Smooth muscle cell (in vitro differentiated cells): Measurements from ENCODE around the gene TDRD9. TPM values are rescaled to one million over a fixed set of nuclear protein-coding genes. Genes with fewer than 3 reads are reported as not detected.

Experiments
- DNase-seq: peaks from one replicate; lab custom pipeline; 2025; ENCODE audit not compliant: unreplicated experiment; lab: John Stamatoyannopoulos, UW
- H2AFZ ChIP-seq: fragments of 200-600 bp; sonication (generic); 2 replicates; pipeline ENCODE4 v1.6.0; 2016; ENCODE audit warnings: antibody characterized with exemption, low read depth, mild to moderate bottlenecking
- H3F3A ChIP-seq: fragments of 200-600 bp; sonication (generic); 2 replicates; pipeline ENCODE4 v1.6.0; 2017; ENCODE audit warnings: antibody characterized with exemption, low read depth
- H3K27ac ChIP-seq: fragments of 200-600 bp; sonication (generic); 2 replicates; pipeline ENCODE4 v1.5.1; 2016; ENCODE audit warnings: low read depth, mild to moderate bottlenecking
- H3K27me3 ChIP-seq: fragments of 200-600 bp; sonication (generic); 2 replicates; pipeline ENCODE4 v1.6.1; 2016; ENCODE audit warnings: low read depth, mild to moderate bottlenecking
- H3K36me3 ChIP-seq: fragments of 200-600 bp; sonication (generic); 2 replicates; pipeline ENCODE4 v1.5.1; 2016; ENCODE audit warnings: low read depth
- H3K4me1 ChIP-seq: fragments of 200-600 bp; sonication (generic); 2 replicates; pipeline ENCODE4 v1.5.1; 2016; ENCODE audit warnings: low read depth
- H3K4me2 ChIP-seq: fragments of 200-600 bp; sonication (generic); 2 replicates; pipeline ENCODE4 v1.6.0; 2016; ENCODE audit warnings: mild to moderate bottlenecking
- H3K4me3 ChIP-seq: fragments of 200-600 bp; sonication (generic); 2 replicates; pipeline ENCODE4 v1.5.1; 2016; ENCODE audit warnings: mild to moderate bottlenecking
- H3K79me2 ChIP-seq: fragments of 200-600 bp; sonication (generic); 2 replicates; pipeline ENCODE4 v1.6.0; 2016; ENCODE audit warnings: low read depth, mild to moderate bottlenecking
- H3K9ac ChIP-seq: fragments of 200-600 bp; sonication (generic); 2 replicates; pipeline ENCODE4 v1.6.0; 2016; ENCODE audit warnings: low read depth
- H3K9me3 ChIP-seq: fragments of 200-600 bp; sonication (generic); replicated peaks from 2 replicates; pipeline ENCODE4 v1.5.1; 2016; ENCODE audit warnings: low read depth
- H4K20me1 ChIP-seq: fragments of 200-600 bp; sonication (generic); 2 replicates; pipeline ENCODE4 v1.6.0; 2016; ENCODE audit warnings: low read depth
- WGBS: methylation state at CpG from one replicate; pipeline ENCODE4 v1.1.7; 2016; ENCODE audit warnings: low lambda C conversion rate; 5-methylcytosine and 5-hydroxymethylcytosine counted together
- polyA plus RNA-seq: library from polyadenylated mRNA; unstranded; fragments of >200 nt; fragmentation: Nextera tagmentation; extraction: Ambion mirVana; gene quantifications from 2 replicates; pipeline ENCODE4 v1.2.1, GENCODE V29; 2016
- total RNA-seq: library from RNA; depleted of rRNA; stranded (reverse); fragments of >200 nt; gene quantifications from 2 replicates; pipeline ENCODE4 v1.2.3, GENCODE V29; 2014
- TF ChIP-seq, protein P1 (sequence below): fragments of 200-600 bp; sonication (generic); IDR thresholded peaks from 2 replicates; pipeline ENCODE4 v1.5.1; 2017; ENCODE audit warnings: borderline replicate concordance, mild to moderate bottlenecking, antibody characterized with exemption; ENCODE audit not compliant: insufficient read depth, poor library complexity, severe bottlenecking

TDRD9 gene
- total and polyA plus RNA-seq, 2 experiments from 2014 or later = 1.0 TPM; not detected in 1

DNA sequence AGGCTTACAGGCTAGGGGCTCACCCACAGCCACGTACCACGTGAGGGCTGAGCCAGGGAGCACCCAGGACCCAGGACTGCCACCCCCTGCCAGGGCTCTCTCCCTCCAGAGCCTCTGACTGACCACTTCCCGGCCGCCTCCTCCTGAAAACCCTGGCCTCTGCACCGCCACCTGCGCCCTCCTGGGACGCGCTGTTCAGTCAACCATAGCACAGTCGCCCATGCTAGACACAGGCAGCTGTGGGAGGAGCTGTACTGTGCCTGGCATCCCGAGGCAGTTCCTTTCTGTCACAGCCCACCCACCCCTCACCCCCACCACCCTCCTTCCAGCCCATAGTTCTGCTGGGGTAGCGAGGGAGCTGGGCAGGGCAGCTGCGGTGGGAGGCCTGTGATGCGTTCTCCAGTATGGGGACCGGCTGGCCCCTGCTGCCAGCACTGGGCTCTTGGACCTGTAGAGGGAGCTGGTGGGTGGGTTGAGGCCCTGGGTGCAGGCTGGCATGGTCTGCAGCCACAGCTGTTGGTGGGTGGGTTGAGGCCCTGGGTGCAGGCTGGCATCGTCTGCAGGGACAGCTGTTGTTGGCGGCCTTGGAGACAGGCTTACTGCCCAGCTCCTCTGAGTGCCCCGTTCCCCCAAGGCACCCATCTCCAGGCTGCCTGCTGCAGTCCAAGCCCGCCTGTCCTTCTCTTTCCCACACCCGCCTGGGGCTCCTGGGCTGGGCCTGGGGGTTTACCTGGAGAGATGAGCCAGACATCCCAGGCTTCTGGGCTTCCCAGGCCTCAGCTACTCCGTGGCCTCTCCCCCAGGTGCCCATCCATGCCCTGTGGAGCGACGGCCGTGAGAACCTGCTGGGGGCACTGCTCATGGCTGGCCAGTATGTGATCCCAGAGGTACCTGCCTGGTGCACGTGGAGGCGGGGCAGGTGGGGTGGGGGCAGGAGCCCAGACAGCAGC, 168.8 kb downstream of the TDRD9 start:
- Histone ChIP-seq H3K79me2 (no peaks in the 10 kb centered on the region), H3K27ac (no peak overlapping the region), H2AFZ (no peak overlapping the region), H3K4me1 (no peaks in the 10 kb centered on the region), H3K4me3 (no peak overlapping the region), H3K9ac (no peak overlapping the region), H3K27me3 (no peaks in the 10 kb centered on the region), H3K4me2 (no peak overlapping the region), H4K20me1 (no peaks in the 10 kb centered on the region), H3K9me3 (no peaks in the 10 kb centered on the region), H3K36me3 (no peaks in the 10 kb centered on the region), H3F3A (no peaks in the 10 kb centered on the region)
- no peak for DNase-seq
- WGBS = 82% methylated on average over 22 of the region's 25 CpGs
- TF ChIP-seq, protein P1, sequence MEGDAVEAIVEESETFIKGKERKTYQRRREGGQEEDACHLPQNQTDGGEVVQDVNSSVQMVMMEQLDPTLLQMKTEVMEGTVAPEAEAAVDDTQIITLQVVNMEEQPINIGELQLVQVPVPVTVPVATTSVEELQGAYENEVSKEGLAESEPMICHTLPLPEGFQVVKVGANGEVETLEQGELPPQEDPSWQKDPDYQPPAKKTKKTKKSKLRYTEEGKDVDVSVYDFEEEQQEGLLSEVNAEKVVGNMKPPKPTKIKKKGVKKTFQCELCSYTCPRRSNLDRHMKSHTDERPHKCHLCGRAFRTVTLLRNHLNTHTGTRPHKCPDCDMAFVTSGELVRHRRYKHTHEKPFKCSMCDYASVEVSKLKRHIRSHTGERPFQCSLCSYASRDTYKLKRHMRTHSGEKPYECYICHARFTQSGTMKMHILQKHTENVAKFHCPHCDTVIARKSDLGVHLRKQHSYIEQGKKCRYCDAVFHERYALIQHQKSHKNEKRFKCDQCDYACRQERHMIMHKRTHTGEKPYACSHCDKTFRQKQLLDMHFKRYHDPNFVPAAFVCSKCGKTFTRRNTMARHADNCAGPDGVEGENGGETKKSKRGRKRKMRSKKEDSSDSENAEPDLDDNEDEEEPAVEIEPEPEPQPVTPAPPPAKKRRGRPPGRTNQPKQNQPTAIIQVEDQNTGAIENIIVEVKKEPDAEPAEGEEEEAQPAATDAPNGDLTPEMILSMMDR = no peak

DNA sequence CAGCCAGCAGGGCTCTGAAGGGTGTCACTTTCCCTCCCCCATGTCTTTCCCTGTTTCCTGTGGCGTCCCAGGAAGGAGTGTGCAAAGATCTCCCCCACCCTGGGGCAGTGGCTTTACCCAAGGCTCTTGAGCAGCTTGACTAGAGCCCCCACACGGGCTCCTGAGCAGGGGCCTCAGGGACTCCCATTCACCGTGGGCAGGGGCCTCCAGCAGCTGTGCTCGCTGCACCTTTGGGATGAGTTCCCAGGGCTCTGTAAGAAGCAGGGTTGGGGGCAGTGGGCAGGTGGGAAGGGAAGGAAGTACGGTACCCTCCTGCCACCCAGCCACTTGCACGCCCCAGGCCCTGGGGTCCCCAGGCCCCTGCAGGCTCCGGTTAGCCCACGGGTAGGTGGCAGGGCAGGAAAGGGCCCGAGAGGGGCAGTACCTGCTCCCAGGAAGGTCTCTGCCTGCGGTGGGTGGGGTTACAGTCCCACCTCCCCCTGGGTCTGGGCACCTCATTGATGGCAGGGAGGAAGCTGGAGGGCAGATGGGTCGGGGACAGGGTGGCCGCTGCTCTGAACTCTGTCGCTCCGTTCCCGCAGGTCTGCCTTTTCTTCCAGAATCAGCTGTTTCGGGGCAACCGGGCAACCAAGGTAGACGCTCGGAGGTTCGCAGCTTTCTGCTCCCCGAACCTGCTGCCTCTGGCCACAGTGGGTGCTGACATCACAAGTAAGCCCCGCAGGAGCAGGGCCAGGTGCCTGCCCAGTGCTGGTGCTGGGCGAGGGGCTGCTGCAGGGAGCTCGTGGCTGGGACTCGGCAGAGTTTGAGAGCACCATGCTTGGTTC, 170.2 kb downstream of the TDRD9 start:
- Histone ChIP-seq H3K79me2 (no peaks in the 10 kb centered on the region), H3F3A (no peaks in the 10 kb centered on the region), H3K27ac (no peak overlapping the region), H3K9me3 (no peaks in the 10 kb centered on the region), H3K4me1 (no peaks in the 10 kb centered on the region), H4K20me1 (no peaks in the 10 kb centered on the region), H3K4me3 (no peak overlapping the region), H3K27me3 (no peaks in the 10 kb centered on the region), H2AFZ (no peak overlapping the region), H3K9ac (no peak overlapping the region), H3K36me3 (no peaks in the 10 kb centered on the region), H3K4me2 (no peak overlapping the region)
- WGBS = 93% methylated on average over 25 of the region's 25 CpGs
- TF ChIP-seq, protein P1 = no peak
- no peak for DNase-seq

DNA sequence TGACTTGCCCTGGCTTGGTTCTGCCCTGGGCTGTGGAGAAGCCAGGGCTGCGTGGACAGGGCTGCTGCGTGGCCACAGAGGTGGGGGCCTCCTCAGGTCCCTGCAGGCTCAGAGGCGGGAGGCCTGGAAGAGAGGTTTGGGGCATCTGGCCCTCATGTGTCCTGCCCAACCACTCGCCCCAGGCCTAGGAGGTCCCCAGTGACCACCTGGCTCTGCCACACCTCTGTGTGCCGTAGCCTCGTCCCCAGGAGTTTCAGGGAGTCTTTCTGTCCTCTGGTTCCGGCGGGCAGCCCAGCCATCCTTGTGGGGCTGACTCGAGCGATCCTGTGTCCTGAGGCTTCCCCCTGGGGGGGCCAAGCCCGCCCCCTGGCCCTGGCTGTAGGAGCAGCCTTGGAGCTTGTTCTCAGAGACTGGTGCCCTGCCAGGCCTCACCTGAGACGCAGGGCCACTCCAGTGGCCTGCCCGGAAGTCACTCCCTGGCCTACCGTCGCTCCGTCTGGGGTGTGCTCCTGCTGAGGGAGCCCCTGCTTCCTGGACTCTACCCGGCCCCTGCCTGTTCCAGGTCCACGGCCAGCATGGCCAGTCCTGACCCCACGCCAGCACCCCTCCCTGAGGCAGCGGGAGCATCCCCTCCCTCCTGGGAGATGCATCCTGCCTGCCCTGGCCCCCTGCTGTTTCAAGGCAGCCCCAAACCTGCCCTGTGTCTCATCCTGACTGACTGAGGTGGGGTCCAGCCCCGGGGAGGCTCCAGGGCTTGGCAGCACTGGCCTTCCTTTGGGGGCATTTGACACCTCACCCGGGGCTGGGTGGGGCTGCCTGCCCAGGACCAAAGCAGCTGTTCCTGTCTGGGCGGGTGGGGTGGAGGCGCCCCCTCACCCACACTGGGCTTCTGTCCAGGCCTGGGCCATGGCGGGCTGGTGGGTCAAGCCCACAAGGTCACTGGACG, 171.1 kb downstream of the TDRD9 start:
- Histone ChIP-seq H3K9ac (no peak overlapping the region), H3K79me2 (no peaks in the 10 kb centered on the region), H3K36me3 (no peaks in the 10 kb centered on the region), H3K27me3 (no peaks in the 10 kb centered on the region), H3K4me3 (no peak overlapping the region), H3K9me3 (no peaks in the 10 kb centered on the region), H3K4me1 (no peaks in the 10 kb centered on the region), H3K27ac (no peak overlapping the region), H3F3A (no peaks in the 10 kb centered on the region), H2AFZ (no peak overlapping the region), H4K20me1 (no peaks in the 10 kb centered on the region), H3K4me2 (no peak overlapping the region)
- DNase-seq = no peak
- TF ChIP-seq, protein P1 = no peak
- 85% methylated on average over 25 of the region's 26 CpGs for WGBS
